ENCODE data around the gene FAM151B.

Gene FAM151B

DNA sequence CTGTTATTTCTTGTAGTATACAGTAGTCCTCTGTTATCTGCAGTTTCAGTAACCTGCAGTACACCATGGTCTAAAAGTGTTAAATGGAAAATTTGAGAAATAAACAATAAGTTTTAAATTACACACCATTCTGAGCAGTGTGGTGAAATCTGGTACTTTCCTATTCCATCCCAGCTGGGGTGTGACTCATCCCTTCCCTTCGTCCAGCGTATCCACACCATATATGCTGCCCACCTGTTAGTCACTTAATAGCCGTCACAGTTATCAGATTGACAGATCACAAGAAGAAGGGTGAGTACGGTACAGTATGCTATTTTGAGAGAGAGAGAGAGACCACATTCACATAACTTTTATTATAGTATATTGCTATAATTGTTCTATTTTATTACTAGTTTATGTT, 28.9 kb downstream of the FAM151B start:
- no peaks in the 10 kb centered on the region for H3K9me3 ChIP-seq (replicated peaks; ENCODE audit: insufficient read depth, low read length)
- no peak overlapping the region for H3K4me2 ChIP-seq (ENCODE audit: low read depth, low read length)
- no peak for DNase-seq

GRCh38 chr5:80540691-80541090, 52.8 kb downstream of the FAM151B start:
- Histone ChIP-seq H3F3A (ENCODE audit: insufficient read depth, low read length) (no peaks in the 10 kb centered on the region), H3K79me2 (ENCODE audit: low read length) (no peaks in the 10 kb centered on the region), H4K20me1 (ENCODE audit: insufficient read depth, low read length) (no peaks in the 10 kb centered on the region), H3K36me3 (replicated peaks; ENCODE audit: insufficient read depth, low read length) (no peaks in the 10 kb centered on the region), H3K4me3 (ENCODE audit: low read length) (no peak overlapping the region), H3K4me2 (ENCODE audit: low read depth, low read length) (no peak overlapping the region), H3K4me1 (ENCODE audit: low read length) (no peaks in the 10 kb centered on the region), H3K27me3 (replicated peaks; ENCODE audit: insufficient read depth, low read length) (no peaks in the 10 kb centered on the region), H3K9me2 (replicated peaks; ENCODE audit: insufficient read depth, low read length) (no peaks in the 10 kb centered on the region), H3K9ac (ENCODE audit: low read length) (no peak overlapping the region), H3K27ac (ENCODE audit: low read length) (no peak overlapping the region), H2AFZ (ENCODE audit: low read length) (no peak overlapping the region), H3K9me3 (replicated peaks; ENCODE audit: insufficient read depth, low read length) (no peaks in the 10 kb centered on the region)
- no peak for TF ChIP-seq CTCF (IDR thresholded peaks at IDR 0.05; ENCODE audit: low read length)
- no peak for TF ChIP-seq EZH2 (optimal IDR thresholded peaks at IDR 0.05; ENCODE audit: low read depth, low read length)
- no peak for TF ChIP-seq EZH2phosphoT487 (IDR thresholded peaks at IDR 0.05; ENCODE audit: low read length)
- DNase-seq = no peak

More for the DNA sequence above, 28.9 kb downstream of the FAM151B start:
- H3F3A ChIP-seq (ENCODE audit: insufficient read depth, low read length) = no peaks in the 10 kb centered on the region
- H3K4me1 ChIP-seq (ENCODE audit: low read length) = no peaks in the 10 kb centered on the region
- H3K27me3 ChIP-seq (replicated peaks; ENCODE audit: insufficient read depth, low read length) = no peaks in the 10 kb centered on the region
- no peak overlapping the region for H3K9ac ChIP-seq (ENCODE audit: low read length)
- no peaks in the 10 kb centered on the region for H3K36me3 ChIP-seq (replicated peaks; ENCODE audit: insufficient read depth, low read length)
- TF ChIP-seq EZH2 (optimal IDR thresholded peaks at IDR 0.05; ENCODE audit: low read depth, low read length) = no peak
- no peak for TF ChIP-seq CTCF (IDR thresholded peaks at IDR 0.05; ENCODE audit: low read length)
- no peak for TF ChIP-seq EZH2phosphoT487 (IDR thresholded peaks at IDR 0.05; ENCODE audit: low read length)
- H3K9me2 ChIP-seq (replicated peaks; ENCODE audit: insufficient read depth, low read length) = no peaks in the 10 kb centered on the region
- H4K20me1 ChIP-seq (ENCODE audit: insufficient read depth, low read length) = no peaks in the 10 kb centered on the region
- no peak overlapping the region for H2AFZ ChIP-seq (ENCODE audit: low read length)
- H3K4me3 ChIP-seq (ENCODE audit: low read length) = no peak overlapping the region
- no peak overlapping the region for H3K27ac ChIP-seq (ENCODE audit: low read length)
- H3K79me2 ChIP-seq (ENCODE audit: low read length) = no peaks in the 10 kb centered on the region

DNA sequence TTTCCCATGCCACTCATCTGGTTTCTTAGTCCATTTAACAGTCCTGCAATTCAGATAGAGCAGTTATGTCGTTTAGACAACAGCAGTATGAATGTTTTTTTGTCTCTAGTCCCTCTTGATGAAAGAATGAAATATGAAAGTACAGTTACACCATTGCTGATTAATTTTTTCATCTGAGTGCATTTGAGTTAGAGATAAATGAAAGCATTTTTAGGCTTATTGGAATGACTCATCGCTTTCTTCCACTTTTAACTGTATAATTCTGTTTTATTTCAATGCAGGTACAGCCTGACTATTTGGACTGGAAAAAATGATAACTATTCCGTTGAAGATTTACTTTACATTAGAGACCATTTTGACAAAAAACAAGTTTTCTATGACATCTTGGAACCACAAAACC, 53.5 kb downstream of the FAM151B start:
- H3K27ac ChIP-seq (ENCODE audit: low read length) = no peak overlapping the region
- no peak overlapping the region for H2AFZ ChIP-seq (ENCODE audit: low read length)

More for the DNA sequence above, 53.5 kb downstream of the FAM151B start:
- H3K79me2 ChIP-seq (ENCODE audit: low read length) = no peaks in the 10 kb centered on the region
- no peak for TF ChIP-seq EZH2phosphoT487 (IDR thresholded peaks at IDR 0.05; ENCODE audit: low read length)
- TF ChIP-seq CTCF (IDR thresholded peaks at IDR 0.05; ENCODE audit: low read length) = no peak
- TF ChIP-seq EZH2 (optimal IDR thresholded peaks at IDR 0.05; ENCODE audit: low read depth, low read length) = no peak
- no peaks in the 10 kb centered on the region for H4K20me1 ChIP-seq (ENCODE audit: insufficient read depth, low read length)
- H3K4me3 ChIP-seq (ENCODE audit: low read length) = no peak overlapping the region
- H3K27me3 ChIP-seq (replicated peaks; ENCODE audit: insufficient read depth, low read length) = no peaks in the 10 kb centered on the region
- H3K9me2 ChIP-seq (replicated peaks; ENCODE audit: insufficient read depth, low read length) = no peaks in the 10 kb centered on the region
- DNase-seq = no peak
- H3K9ac ChIP-seq (ENCODE audit: low read length) = no peak overlapping the region
- H3K36me3 ChIP-seq (replicated peaks; ENCODE audit: insufficient read depth, low read length) = no peaks in the 10 kb centered on the region
- no peaks in the 10 kb centered on the region for H3K4me1 ChIP-seq (ENCODE audit: low read length)
- no peaks in the 10 kb centered on the region for H3K9me3 ChIP-seq (replicated peaks; ENCODE audit: insufficient read depth, low read length)
- no peaks in the 10 kb centered on the region for H3F3A ChIP-seq (ENCODE audit: insufficient read depth, low read length)
- no peak overlapping the region for H3K4me2 ChIP-seq (ENCODE audit: low read depth, low read length)

Data from MM.1S (cell line).